Keratinocyte (primary cell): ENCODE results near the gene RAB3B. TPM values are rescaled to one million over a fixed set of nuclear protein-coding genes. Genes with fewer than 3 reads are reported as not detected.

Source experiments
- DNase-seq: peaks from one replicate; pipeline ENCODE4 v3.0.0-alpha.2; 2011; ENCODE audit warnings: low read depth, missing footprints, low spot score
- FAIRE-seq: peaks from 2 replicates; lab custom pipeline; 2011; peaks lifted over from hg19 to GRCh38; lab: Jason Lieb, UNC
- H2AFZ ChIP-seq: 2 replicates; pipeline ENCODE4 v1.6.0; 2012; ENCODE audit warnings: low read length, control low read depth, inconsistent platforms; ENCODE audit not compliant: control insufficient read depth
- H3K27ac ChIP-seq: 2 replicates; pipeline ENCODE4 v1.5.1; 2011; ENCODE audit warnings: low read length; ENCODE audit not compliant: control insufficient read depth, insufficient read depth
- H3K27me3 ChIP-seq: 3 replicates; pipeline ENCODE4 v1.6.0; 2011; ENCODE audit warnings: low read length; ENCODE audit not compliant: control insufficient read depth, insufficient read depth; ENCODE audit errors: extremely low read depth
- H3K36me3 ChIP-seq, 2 experiments: 2 replicates in 1 of 2; 3 replicates in 1 of 2; pipeline ENCODE4 v1.5.1; 2011; ENCODE audit warnings: low read length in 2 of 2, mild to moderate bottlenecking in 1 of 2; ENCODE audit not compliant: control insufficient read depth in 2 of 2, insufficient read depth in 2 of 2; ENCODE audit errors: extremely low read depth in 1 of 2
- H3K4me1 ChIP-seq: 3 replicates; pipeline ENCODE4 v1.5.1; 2011; ENCODE audit warnings: low read length; ENCODE audit not compliant: control insufficient read depth, insufficient read depth; ENCODE audit errors: extremely low read depth
- H3K4me2 ChIP-seq: 3 replicates; pipeline ENCODE4 v1.6.0; 2011; ENCODE audit warnings: low read depth, low read length; ENCODE audit not compliant: control insufficient read depth, insufficient read depth; ENCODE audit errors: extremely low read depth
- H3K4me3 ChIP-seq, 3 experiments: fragments of 200-600 bp in 1 of 3; sonication (generic) in 1 of 3; 2 replicates in 2 of 3; 3 replicates in 1 of 3; pipeline ENCODE4 v1.5.1; 2011 to 2016; ENCODE audit warnings: low read length in 3 of 3, mild to moderate bottlenecking in 3 of 3, control low read depth in 2 of 3, inconsistent platforms in 1 of 3, low read depth in 1 of 3, mixed read lengths in 1 of 3, mixed run types in 1 of 3, moderate library complexity in 1 of 3; ENCODE audit not compliant: control insufficient read depth in 2 of 3, insufficient read depth in 2 of 3; ENCODE audit errors: extremely low read depth in 1 of 3
- H3K79me2 ChIP-seq: 2 replicates; pipeline ENCODE4 v1.6.0; 2012; ENCODE audit warnings: low read length; ENCODE audit not compliant: control insufficient read depth, insufficient read depth
- H3K9ac ChIP-seq: 3 replicates; pipeline ENCODE4 v1.6.0; 2011; ENCODE audit warnings: low read length; ENCODE audit not compliant: control insufficient read depth, insufficient read depth; ENCODE audit errors: extremely low read depth
- H3K9me1 ChIP-seq: 3 replicates; pipeline ENCODE4 v1.6.0; 2011; ENCODE audit warnings: low read length; ENCODE audit not compliant: control insufficient read depth, insufficient read depth; ENCODE audit errors: extremely low read depth
- H3K9me3 ChIP-seq: 2 replicates; pipeline ENCODE4 v1.5.1; 2012; ENCODE audit warnings: low read depth, low read length; ENCODE audit not compliant: control insufficient read depth
- H4K20me1 ChIP-seq: 3 replicates; pipeline ENCODE4 v1.6.0; 2011; ENCODE audit warnings: low read length; ENCODE audit not compliant: control insufficient read depth, insufficient read depth; ENCODE audit errors: extremely low read depth
- EZH2 ChIP-seq: IDR thresholded peaks from one replicate; pipeline ENCODE4 v1.6.1; 2012; ENCODE audit warnings: inconsistent platforms, mild to moderate bottlenecking, low read length, moderate library complexity
- dilution Hi-C: fragments of 300-500 bp; cut with MboI; formaldehyde crosslinking; loops from one replicate; pipeline ENCODE4 v1.7.0; 2020; ENCODE audit warnings: low sequenced_read_pairs; ENCODE audit not compliant: extremely low pct_ligation_motif_present
- polyA plus RNA-seq, 5 experiments: library from polyadenylated mRNA; depleted of rRNA in 3 of 5; stranded (reverse) in 3 of 5; stranded (forward) in 1 of 5; unstranded in 1 of 5; fragments of >200 nt; gene quantifications; 1 replicate in 1 of 5; 2 replicates in 3 of 5; 3 replicates in 1 of 5; pipeline versions ENCODE4 v1.2.1 to v1.2.3, GENCODE V29; 2011 to 2012; ENCODE audit warnings: missing spikeins in 2 of 5, low read depth in 1 of 5, low replicate concordance in 1 of 5
- TF ChIP-seq, protein P1 (sequence below), 3 experiments: IDR thresholded peaks in 1 of 3; conservative IDR thresholded peaks in 1 of 3; optimal IDR thresholded peaks in 1 of 3; 2 replicates in 2 of 3; 3 replicates in 1 of 3; pipeline versions ENCODE3 to v1.5.1; 2011; ENCODE audit warnings: low read length in 3 of 3, mild to moderate bottlenecking in 3 of 3, moderate library complexity in 2 of 3, control low read depth in 1 of 3, inconsistent platforms in 1 of 3; ENCODE audit not compliant: insufficient read depth in 2 of 3; ENCODE audit errors: extremely low read depth in 1 of 3

The RAB3B gene
- polyA plus RNA-seq, 1 donor (not counting 4 experiments of a cell fraction or from before 2014, with no cell fraction given) = 2.6 TPM

DNA sequence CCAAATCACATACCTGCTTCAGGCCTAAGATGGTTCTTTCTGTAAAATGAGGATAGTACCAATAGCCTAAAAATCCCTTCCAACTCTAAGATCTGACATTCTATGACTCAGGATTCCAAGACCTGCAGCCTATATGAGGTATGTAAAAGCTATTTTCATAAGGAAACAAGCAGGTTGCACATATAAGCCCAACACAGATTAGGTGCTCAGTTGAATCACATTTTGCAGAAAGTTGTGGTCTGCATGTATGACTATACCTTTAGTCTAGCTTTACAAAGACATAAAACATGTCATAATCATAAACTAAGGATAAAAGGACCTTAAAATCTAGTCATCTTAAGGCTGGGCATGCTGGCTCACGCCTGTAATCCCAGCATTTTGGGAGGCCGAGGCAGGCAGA lies 35.8 kb upstream of the RAB3B start:
- DNase-seq = no peak
- dilution Hi-C loops = no loop called here
- peaks cover 7 to 21% of the 10 kb centered on the region in 2 experiments for H3K36me3 ChIP-seq

DNA sequence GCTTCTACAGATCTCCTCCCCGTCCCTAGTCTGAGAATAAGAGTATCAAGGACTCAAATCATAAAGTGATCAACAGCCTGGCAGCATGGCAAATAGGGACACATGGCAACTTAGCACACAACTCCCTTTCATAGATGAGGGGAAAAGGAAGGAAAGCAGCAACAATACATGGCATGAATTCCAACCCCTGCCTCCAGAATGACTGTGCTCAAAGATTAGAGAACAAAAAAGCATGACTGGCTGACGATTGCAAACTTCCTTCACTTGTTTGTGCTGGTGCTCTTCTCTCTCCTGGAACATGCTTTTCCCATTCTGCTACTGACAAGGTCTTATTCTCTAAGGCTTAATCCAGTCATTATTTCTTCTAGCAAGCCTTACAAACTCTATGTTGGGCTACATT lies 31.6 kb upstream of the RAB3B start:
- Histone ChIP-seq H3K79me2 (no peaks in the 10 kb centered on the region), H3K4me3 (no peak overlapping the region), H3K27ac (no peak overlapping the region), H3K27me3 (no peaks in the 10 kb centered on the region), H4K20me1 (no peaks in the 10 kb centered on the region), H3K9me3 (no peaks in the 10 kb centered on the region), H2AFZ (no peak overlapping the region), H3K36me3 (peaks cover 7 to 22% of the 10 kb centered on the region in 2 experiments), H3K4me2 (no peak overlapping the region), H3K9ac (no peak overlapping the region), H3K9me1 (no peaks in the 10 kb centered on the region), H3K4me1 (no peaks in the 10 kb centered on the region)
- dilution Hi-C loops = no loop called here
- TF ChIP-seq, protein P1, sequence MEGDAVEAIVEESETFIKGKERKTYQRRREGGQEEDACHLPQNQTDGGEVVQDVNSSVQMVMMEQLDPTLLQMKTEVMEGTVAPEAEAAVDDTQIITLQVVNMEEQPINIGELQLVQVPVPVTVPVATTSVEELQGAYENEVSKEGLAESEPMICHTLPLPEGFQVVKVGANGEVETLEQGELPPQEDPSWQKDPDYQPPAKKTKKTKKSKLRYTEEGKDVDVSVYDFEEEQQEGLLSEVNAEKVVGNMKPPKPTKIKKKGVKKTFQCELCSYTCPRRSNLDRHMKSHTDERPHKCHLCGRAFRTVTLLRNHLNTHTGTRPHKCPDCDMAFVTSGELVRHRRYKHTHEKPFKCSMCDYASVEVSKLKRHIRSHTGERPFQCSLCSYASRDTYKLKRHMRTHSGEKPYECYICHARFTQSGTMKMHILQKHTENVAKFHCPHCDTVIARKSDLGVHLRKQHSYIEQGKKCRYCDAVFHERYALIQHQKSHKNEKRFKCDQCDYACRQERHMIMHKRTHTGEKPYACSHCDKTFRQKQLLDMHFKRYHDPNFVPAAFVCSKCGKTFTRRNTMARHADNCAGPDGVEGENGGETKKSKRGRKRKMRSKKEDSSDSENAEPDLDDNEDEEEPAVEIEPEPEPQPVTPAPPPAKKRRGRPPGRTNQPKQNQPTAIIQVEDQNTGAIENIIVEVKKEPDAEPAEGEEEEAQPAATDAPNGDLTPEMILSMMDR (optimal IDR thresholded peaks at IDR 0.05 in 1 of 3, IDR thresholded peaks at IDR 0.05 in 1 of 3, conservative IDR thresholded peaks at IDR 0.05 in 1 of 3; ENCODE audit: extremely low read depth in 1 of 3, insufficient read depth in 2 of 3, low read length in 3 of 3) = no peak
- TF ChIP-seq EZH2 = no peak
- FAIRE-seq (no peak), DNase-seq (no peak)

More for the DNA sequence above, 35.8 kb upstream of the RAB3B start:
- no peaks in the 10 kb centered on the region for H3K9me3 ChIP-seq
- H3K27ac ChIP-seq = no peak overlapping the region
- no peak overlapping the region for H3K4me2 ChIP-seq
- TF ChIP-seq, protein P1 (optimal IDR thresholded peaks at IDR 0.05 in 1 of 3, IDR thresholded peaks at IDR 0.05 in 1 of 3, conservative IDR thresholded peaks at IDR 0.05 in 1 of 3; ENCODE audit: extremely low read depth in 1 of 3, insufficient read depth in 2 of 3, low read length in 3 of 3) = no peak
- no peak for TF ChIP-seq EZH2
- H3K4me1 ChIP-seq = peaks cover under 1% of the 10 kb centered on the region
- H3K4me3 ChIP-seq = no peak overlapping the region
- H4K20me1 ChIP-seq = no peaks in the 10 kb centered on the region
- no peaks in the 10 kb centered on the region for H3K9me1 ChIP-seq
- no peak for FAIRE-seq
- no peak overlapping the region for H2AFZ ChIP-seq
- H3K27me3 ChIP-seq = no peaks in the 10 kb centered on the region
- H3K9ac ChIP-seq = no peak overlapping the region
- peaks cover 8% of the 10 kb centered on the region for H3K79me2 ChIP-seq
